NOMO-1 treated with DMSO at 0.1 percent for 48 hours (cell line): ENCODE measurements around the gene VPS11.

Source experiments
- DNase-seq: peaks from one replicate; lab custom pipeline; 2025; ENCODE audit not compliant: unreplicated experiment; lab: John Stamatoyannopoulos, UW

Gene VPS11

GRCh38 chr11:119118946-119119345 is 51.3 kb downstream of the VPS11 start:
- no peak for DNase-seq

DNA sequence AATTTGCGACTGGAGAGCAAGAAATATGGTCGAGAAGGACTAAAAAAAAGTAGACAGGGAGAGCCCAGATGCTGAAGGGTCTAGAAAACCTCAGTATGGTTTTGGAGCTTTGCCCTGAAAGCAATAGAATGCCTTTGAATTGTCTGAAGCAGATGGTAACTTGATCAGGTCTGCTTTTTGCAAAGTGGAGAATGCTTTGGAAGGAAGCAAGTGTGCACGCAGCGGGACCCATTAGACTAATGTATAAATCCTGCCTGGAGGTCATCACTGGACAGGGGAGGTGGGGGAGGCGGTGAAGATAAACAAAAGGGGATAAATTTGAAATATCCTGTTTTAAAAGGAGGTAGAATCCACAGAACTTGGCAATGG is 53.0 kb downstream of the VPS11 start:
- no peak for DNase-seq

DNA sequence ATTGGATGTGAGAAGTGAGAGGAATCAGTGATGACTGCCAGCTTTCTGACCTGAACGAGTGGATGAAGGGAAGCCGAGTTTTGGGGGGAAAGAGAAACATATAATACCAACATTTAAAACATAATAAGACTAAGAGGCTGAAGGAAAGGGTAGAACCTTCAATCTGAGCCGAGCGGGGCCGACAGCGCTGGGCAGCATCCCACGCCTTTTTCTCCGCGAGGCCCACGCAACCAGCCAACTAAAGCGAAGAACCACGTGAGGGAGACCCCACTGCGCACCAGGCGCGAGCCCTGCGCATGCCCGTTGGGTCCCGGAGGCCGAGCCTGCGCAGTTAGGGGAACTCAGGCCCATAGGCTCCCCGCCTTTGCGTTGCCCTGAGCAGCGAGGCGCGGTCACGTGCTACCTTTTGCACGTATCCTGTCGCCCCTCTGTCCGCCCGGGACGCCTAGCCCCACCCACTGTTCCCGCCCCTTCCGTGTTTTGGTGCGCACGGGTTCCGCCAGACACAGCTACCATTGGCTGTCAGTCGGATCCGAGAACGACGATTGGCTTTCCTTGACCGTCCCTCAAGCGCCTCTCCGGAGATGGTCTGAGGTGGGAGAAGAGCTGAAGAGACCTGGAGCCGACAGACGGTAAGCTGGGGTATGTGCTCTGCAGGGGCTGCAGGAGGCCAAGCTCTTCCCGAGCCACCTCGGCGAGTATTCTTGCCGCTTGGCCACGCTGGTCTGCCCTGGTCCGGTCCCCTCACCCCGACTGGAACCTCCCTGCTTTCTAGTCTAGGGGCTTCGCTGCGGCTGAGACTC is 53.6 kb downstream of the VPS11 start, which contains the start of gene HINFP:
TSS of gene HINFP (plus strand) at position 573 of the 803 bp plus-strand sequence. CDS start 5,365 bp downstream, outside the sequence.
- DNase-seq = peak; percentile 99

GRCh38 chr11:119121811-119122124 is 54.1 kb downstream of the VPS11 start:
- DNase-seq = no peak

- no peak for DNase-seq
These were observed 58.2 kb downstream of the VPS11 start for GRCh38 chr11:119125821-119126220.

GRCh38 chr11:119126675-119127268 is 59.2 kb downstream of the VPS11 start:
- no peak for DNase-seq

- DNase-seq = no peak
These were observed 63.0 kb downstream of the VPS11 start for GRCh38 chr11:119130662-119131061.
